Measurements from ENCODE around the gene TBCE. TPM values are rescaled to one million over a fixed set of nuclear protein-coding genes. Genes with fewer than 3 reads are reported as not detected.
"Not testable (repeated sequence)": the region's sequence is repeated elsewhere in the genome, so short reads cannot be mapped to it uniquely, and the experiment has no call there.

Gene TBCE
- total RNA-seq, 1 donor from 2014 or later, result 39.3 TPM

DNA sequence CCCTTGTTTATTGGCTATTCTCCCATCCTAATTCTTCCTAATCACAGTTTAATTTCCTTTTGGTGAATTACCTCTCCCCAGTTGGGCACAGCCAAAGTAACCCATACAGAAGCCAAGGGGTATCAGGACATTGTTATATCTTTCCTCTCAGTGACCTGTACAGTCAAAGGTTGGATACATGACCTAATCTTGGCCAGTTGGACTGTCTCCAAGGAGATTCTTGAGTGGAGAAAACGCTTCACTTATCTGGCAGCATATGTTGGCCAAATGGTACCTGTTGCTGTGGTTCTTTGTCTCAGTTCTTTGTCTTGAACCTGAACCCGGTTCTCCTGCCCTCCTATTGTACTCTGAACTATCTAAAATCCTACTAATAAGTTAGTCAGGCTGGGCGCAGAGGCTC is 15.3 kb upstream of the TBCE start:
- no peak for DNase-seq (ENCODE audit: extremely low read depth, low read depth, low spot score)

DNA sequence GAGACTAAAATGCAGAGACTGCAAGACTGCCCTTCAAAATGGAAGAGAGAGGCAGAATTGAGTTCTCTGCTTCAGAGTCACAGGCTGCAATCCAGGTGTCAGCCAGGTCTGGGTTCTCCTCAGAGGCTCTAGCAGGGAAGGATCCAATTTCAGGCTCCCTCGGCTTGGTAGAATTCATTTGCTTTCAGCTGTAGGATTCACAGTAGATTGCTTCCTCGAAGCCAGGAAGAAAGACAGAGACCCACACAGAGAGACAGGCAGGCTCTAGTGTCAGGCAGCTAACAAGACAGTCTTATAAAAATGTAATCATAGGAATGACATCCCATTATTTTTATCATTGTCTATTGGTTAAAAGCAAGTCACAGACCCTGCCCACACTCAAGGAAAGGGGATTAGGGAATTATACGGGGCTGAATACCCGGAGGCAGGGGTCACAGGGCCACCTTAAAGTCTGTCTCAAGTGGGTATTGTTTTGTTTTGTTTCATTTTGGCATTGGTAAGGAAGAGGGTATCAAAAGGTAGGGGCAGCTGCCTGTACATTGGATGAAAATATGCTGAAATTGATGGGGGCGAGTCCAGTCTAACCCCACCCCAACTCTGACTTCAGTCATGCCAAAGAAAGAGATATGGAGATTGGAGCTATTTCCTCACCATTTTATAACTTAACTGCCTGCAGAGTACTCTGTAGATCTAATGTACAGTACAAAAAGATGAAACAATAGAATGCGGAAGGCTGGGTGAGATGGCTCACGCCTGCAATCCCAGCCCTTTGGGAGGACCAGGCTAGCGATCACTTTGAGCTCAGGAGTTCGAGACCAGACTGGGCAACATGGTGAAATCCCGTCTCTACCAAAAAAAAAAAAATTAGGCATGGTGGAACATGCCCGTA is 9.5 kb upstream of the TBCE start:
- no peak for DNase-seq (ENCODE audit: extremely low read depth, low read depth, low spot score)

- no peak for DNase-seq (ENCODE audit: extremely low read depth, low read depth, low spot score)
Measured at GRCh38 chr1:235358899-235359298, 8.3 kb upstream of the TBCE start.

DNA sequence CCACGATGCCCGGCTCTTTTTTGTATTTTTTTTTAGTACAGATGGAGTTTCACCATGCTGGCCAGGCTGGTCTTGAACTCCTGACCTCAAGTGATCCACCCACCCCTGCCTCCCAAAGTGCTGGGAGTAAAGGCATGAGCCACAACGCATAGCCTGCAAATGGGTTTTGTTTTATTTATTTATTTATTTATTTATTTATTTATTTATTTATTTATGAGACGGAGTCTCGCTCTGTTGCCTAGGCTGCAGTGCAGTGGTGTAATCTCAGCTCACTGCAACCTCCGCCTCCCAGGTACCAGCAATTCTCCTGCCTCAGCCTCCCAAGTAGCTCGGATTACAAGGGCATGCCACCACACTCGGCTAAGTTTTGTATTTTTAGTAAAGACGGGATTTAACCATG is 3.0 kb upstream of the TBCE start:
- DNase-seq (ENCODE audit: extremely low read depth, low read depth, low spot score), result not testable (repeated sequence)

GRCh38 chr1:235366286-235366685 is 941 bp upstream of the TBCE start:
- no peak for DNase-seq (ENCODE audit: extremely low read depth, low read depth, low spot score)

GRCh38 chr1:235368428-235368827 is 1.2 kb downstream of the TBCE start:
- no peak for DNase-seq (ENCODE audit: extremely low read depth, low read depth, low spot score)

- no peak for DNase-seq (ENCODE audit: extremely low read depth, low read depth, low spot score)
Measured at GRCh38 chr1:235369802-235370201, 2.6 kb downstream of the TBCE start.

- no peak for DNase-seq (ENCODE audit: extremely low read depth, low read depth, low spot score)
Measured at GRCh38 chr1:235375919-235376605, 8.8 kb downstream of the TBCE start.

DNA sequence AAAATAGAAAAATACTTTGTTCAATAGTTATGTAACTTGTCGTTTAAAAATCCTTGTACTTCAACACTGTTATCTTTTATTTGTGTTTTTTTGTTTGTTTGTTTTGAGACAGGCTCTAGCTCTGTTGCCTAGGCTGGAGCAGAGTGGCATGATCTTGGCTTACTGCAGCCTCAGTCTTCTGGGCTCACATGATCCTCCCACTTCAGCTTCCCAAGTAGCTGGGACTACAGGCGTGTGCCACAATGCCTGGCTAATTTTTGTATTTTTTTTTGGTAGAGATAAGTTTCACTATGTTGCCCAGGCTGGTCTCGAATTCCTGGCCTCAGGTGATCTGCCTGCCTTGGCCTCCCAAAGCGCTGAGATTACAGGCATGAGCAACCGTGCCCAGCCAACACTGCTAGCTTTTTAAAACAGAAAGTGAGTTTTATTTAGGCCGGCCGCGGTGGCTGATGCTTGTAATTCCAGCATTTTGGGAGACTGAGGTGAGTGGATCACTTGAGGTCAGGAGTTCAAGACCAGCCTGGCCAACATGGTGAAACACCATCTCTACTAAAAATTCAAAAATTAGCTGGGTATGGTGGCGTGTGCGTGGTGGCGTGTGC is 11.0 kb downstream of the TBCE start:
- not testable (repeated sequence) for DNase-seq (ENCODE audit: extremely low read depth, low read depth, low spot score)

- DNase-seq (ENCODE audit: extremely low read depth, low read depth, low spot score), result not testable (repeated sequence)
Measured at GRCh38 chr1:235381955-235382739, 14.9 kb downstream of the TBCE start.

DNA sequence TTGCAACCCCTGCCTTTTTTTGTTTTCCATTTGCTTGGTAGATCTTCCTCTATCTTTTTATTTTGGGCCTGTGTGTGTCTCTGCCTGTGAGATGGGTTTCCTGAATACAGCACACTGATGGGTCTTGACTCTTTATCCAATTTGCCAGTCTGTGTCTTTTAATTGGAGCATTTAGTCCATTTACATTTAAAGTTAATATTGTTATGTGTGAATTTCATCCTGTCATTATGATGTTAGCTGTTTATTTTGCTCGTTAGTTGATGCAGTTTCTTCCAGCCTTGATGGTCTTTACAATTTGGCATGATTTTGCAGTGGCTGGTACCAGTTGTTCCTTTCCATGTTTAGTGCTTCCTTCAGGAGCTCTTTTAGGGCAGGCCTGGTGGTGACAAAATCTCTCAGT is 18.4 kb downstream of the TBCE start:
- not testable (repeated sequence) for DNase-seq (ENCODE audit: extremely low read depth, low read depth, low spot score)

GRCh38 chr1:235391874-235392273 is 24.6 kb downstream of the TBCE start:
- no peak for DNase-seq (ENCODE audit: extremely low read depth, low read depth, low spot score)

DNA sequence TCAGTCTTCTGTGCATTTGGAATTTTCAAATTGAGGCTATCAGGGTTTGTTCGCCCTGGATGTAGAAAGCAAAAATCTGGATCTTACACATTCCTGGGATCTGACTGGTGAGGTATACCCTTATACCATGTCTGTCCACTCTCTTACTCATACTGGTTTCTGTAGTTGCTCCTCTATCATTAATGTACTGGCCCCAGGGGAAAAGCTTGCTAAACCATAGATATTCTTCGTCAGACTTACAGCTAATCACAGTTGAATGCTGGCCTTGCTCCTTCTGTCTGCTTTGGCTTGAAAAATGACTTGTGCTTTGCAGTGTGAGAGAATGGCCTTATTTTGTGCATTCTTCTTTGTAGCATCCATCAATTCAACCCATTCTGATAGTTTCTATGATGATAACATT is 30.5 kb downstream of the TBCE start:
- DNase-seq (ENCODE audit: extremely low read depth, low read depth, low spot score), result no peak

DNA sequence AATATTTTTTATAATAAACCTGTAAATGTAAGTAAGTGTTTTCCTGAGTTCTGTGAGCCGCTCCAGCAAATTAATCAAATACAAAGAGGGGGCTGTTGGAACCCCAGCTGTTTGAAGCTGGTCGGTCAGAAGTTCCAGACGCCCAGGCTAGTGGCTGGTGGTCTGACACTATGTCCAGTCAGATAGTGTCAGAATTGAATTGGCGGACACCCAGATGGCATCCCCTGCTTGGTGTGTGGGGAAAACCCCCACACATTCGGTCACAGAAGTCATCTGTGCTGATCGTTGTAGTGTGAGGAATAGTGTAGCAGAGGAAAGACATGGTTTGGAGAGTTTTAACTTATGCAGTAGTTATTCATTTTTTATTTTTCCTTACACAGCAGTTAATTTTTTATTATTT is 32.4 kb downstream of the TBCE start:
- DNase-seq (ENCODE audit: extremely low read depth, low read depth, low spot score), result no peak

DNA sequence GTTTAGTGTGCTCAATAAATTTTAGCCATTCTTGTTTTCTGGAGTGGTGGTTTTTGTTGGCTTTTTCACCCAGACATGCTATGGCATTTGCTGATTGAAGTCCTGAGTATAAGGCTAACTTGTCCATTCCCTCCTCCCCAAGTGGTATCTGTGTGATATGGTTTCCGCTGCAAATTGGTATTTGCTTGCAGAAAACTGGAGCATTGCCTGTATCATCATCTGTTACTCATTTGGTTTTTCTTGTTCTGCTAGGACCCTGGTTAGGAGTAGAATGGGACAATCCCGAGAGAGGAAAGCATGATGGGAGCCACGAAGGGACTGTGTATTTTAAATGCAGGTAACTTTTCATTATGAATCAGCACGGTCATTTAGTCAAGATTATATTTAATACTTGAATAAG is 34.0 kb downstream of the TBCE start:
- DNase-seq (ENCODE audit: extremely low read depth, low read depth, low spot score), result no peak

DNA sequence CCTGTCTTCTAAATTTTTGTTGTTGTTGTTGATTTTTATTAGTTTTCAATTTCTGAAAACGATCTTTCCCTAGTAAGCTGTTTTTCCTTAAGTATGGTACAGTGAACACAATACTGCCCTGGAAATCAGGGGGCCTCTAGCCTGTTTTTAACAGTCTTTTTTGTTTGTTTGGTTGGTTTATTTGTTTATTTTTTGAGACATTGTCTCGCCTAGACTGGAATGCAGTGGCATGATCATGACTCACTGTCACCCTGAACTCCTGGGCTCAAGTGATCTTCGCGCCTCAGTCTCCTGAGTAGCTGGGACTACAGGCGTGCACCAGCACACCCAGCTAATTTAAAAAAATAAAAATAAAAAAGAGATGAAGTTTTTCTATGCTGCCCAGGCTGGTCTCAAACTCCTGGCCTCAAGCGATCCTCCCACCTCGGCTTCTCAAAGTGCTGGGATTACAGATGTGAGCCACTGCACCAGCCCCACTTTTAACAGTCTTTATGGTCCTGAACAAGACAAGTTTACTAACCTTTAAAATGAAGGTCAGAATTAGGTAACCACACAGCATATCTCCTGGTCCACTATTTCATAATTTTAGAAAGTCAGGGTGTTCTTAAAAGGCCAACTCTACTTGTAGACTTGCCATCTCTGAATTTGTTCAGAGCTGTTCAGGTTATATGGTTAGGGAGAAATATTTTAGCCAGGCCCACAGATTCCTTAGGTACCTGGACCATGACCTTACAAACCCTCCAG is 35.4 kb downstream of the TBCE start:
- DNase-seq (ENCODE audit: extremely low read depth, low read depth, low spot score), result no peak

- DNase-seq (ENCODE audit: extremely low read depth, low read depth, low spot score), result no peak
Measured at GRCh38 chr1:235403593-235403992, 36.4 kb downstream of the TBCE start.

- DNase-seq (ENCODE audit: extremely low read depth, low read depth, low spot score), result no peak
Measured at GRCh38 chr1:235404190-235404589, 37.0 kb downstream of the TBCE start.

DNA sequence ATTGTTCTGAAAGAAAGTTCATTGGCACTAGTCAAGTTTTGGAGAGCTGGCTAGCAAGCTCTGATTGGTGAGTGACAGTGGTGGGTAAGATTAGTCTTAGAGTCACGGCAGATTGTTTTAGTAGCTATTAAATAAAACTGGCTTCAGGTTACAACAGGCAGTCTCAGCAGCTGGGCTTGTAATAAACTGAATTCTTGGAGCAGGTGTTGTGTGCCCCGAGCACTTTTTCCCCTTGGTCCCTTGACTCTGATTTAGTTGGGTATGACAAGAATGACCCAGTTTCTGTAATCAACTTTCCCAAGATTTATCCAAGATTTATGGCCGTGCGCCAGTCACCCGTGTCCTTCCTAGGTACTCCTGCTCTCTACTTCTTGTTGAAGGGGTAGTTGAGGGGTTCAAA is 40.2 kb downstream of the TBCE start:
- no peak for DNase-seq (ENCODE audit: extremely low read depth, low read depth, low spot score)

DNA sequence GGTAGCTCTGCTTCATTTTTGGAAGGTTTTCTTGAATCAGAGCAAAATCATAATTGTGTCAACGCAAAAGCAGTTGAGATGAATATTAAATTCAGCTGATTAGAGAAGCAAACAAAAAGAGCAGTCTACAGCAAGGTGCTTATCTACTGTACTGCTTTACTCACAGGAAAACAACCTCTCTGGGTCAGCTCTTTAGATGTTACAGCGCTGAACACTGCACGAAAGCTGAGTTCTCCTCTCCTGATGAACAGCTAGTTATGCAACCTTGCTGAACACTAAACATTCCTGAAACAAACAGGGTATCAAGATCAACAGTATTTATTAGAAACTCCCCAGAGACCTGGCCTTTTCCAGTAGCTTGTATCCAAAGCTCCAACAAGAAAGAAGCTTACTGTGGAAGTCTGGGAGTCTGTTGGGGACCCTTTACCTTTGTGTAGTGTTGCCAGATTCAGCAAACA is 41.3 kb downstream of the TBCE start:
- DNase-seq (ENCODE audit: extremely low read depth, low read depth, low spot score), result no peak
